NCI-H82 treated with DMSO at 0.1 percent for 48 hours (cell line): ENCODE results near the gene SLC25A43.

Experiments used
- DNase-seq: peaks from one replicate; lab custom pipeline; 2025; ENCODE audit not compliant: unreplicated experiment; lab: John Stamatoyannopoulos, UW

Gene SLC25A43

DNA sequence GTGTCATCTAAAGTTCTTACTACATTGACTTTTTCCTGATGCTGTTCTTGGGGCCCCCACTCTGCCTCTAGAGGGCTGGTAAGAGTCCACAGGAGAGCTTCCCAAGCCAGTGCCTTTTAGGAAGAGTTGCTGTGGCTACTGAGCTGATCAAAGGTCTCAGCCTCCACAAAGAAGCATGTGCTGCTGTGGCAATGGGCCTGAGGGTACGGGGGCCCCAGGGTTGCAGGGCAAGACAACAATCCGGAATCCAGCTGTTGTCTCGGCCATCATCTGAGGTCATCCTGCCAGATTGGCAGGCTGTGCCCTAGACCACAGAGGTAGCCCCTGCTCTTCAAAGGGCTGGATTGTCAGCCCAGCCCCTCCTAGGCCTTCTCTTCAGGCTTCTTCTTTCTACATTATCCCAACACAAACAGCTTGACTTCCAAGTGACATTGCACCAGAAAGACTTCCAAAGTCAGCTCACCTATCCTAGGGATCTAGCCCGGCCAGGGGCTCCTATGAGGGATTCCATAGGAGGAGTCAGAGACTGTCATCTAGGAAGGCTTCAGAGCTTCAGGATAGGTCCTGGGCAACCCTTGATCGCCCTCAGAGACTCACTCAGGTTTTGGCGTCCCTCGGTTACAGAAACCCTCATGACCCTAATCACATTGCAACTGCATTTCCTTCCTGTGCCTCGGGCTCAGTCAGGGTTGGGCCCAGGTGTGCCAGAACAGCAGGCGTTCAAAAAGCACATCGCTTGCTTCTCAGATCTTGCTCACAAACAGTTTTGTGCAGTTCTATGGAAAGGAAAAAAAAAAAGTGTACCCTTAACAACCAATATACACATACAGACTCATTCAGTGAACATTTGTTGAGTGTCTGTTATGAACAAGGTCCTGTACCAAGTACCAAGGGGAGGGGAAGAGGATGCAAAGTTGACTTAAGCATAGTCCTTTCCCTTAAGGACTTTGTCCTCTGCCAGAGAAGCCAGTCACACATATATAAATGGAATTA, 96.9 kb downstream of the SLC25A43 start:
- no peak for DNase-seq

DNA sequence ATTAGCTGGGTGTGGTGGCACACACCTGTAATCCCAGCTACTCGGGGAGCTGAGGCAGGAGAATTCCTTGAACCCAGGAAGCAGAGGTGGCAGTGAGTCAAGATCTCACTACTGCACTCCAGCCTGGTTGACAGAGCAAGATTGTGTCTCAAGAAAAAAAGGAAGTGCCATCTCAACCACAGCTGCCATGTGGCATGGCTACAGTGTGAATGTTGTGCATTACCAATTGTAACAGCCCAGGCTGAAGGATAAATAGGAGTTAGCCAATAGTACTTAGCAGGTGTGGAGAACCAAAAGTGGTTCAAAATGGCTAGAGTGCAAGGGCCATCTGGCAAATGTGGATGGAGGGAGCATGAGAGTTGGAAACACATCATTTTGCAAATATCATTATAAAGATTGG, 98.0 kb downstream of the SLC25A43 start:
- no peak for DNase-seq

DNA sequence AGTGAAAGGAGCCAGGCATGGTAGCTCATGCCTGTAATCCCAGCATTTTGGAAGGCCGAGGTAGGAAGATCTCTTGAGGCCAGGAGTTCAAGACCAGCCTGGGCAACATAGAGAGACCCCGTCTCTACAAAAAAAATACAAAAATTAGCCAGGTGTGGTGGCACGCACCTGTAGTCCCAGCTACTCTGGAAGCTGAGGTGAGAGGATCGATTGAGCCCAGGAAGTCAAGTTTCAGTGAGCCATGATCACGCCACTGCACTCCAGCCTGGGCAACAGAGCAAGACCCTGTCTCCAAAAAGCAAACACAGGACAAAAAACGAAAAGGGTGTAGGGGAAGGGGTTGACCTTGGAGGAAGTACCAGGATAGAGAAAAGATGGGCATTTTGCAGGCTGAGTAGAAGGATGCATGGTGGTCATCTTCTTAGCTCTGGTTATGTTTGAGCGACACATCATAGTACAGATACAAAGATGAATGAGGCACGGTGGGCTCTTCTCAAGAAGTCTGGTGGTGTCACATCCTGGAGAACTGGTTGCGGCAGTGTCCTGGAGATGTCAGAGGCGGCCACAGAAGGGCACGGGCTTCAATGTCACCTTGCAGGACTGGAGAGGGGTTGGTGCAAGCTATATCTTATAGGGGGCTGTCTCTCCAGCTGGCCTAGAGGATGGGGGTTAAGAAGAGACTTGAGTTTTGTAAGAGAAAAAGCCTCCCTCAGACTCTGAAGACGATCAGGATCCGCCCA, 101.1 kb downstream of the SLC25A43 start:
- DNase-seq, result no peak

DNA sequence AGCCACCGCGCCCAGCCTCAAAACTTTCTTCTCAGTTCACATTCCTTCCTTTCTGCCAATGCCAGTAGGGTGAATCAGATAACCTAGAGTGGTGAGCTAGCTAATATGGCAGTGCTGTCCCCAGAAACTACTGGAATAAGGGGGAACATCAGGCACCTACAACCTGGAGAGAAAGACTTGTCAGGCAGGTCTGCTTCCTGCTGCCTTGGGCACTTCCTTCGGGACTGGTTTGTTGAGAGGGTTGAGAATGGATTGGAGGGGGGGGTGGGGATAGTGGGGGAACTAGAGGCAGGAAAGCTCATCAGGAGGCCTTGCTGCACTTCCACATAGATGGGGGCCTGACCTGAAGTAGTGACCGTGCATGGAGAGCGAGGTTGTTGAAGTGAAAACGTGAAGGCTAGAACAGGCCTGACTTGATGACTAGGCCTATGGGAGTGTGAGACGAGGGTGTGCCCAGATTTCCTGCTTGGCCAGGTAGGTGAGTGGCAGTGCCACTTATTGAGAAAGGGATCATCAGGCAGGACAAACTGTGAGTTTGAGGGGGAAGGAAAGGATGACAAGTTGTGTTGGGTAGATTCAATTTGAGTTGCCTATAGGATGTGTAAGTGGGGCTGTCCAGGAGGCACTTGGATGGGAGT, 102.5 kb downstream of the SLC25A43 start:
- no peak for DNase-seq

DNA sequence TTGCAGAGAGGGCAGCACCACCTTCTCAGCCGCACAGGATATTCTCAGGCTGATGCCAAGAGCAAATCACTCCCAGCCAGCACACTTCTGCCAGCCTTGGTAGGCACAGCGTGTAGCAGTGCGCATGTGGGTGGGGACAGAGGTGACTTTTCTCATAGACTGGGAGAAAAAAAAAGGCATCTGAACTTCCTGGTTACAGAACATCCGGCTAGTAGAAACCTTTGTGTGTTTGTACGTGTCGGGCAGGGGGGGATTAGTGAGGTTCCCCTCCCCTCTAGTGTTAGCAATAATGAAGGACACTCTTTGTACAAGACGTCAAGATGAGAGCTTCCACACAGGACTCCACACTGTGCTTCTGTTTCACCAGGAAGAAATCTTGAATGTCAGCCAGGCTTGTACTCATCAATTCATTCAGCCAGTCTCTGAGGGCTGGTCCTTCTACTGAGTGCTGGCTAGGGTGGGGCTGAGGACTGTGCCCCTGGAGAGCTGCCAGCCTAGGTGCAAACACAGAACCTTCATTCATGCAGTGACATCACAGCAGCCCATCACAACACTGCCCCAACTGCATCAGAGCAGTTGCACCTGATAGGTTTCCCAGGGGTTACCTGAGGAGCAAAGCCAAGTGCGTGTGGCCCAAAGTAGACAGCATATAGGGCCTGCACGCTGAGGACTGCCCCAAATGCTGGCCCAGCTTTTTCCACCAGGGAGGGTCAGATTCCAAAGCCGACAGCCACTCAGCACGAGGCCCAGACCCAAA, 103.8 kb downstream of the SLC25A43 start:
- DNase-seq, result no peak

DNA sequence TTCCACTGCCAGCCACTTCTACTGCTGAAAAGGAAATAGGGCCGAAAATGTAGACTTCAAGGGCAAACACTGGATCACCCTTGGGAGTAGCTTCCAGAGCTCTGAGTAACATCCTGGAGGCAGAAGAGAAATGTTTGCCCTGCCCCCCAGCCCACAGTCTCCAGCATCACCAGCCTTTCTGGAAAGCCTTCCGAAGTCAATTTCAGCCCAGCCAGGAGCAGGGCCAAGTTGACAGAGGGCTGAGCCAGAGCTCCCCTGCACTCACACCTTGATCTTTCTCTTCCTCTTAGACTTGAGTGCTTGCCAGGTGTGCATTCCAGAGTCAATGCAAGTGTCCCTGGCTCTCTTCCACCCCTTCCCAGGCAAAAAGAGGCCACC, 104.3 kb downstream of the SLC25A43 start:
- DNase-seq, result no peak
